ENCODE data around the gene CDH5. TPM values are rescaled to one million over a fixed set of nuclear protein-coding genes. Genes with fewer than 3 reads are reported as not detected.

The CDH5 gene
- total and polyA plus RNA-seq, 4 donors: 5.5 to 21.9 (median 17.5) TPM

DNA sequence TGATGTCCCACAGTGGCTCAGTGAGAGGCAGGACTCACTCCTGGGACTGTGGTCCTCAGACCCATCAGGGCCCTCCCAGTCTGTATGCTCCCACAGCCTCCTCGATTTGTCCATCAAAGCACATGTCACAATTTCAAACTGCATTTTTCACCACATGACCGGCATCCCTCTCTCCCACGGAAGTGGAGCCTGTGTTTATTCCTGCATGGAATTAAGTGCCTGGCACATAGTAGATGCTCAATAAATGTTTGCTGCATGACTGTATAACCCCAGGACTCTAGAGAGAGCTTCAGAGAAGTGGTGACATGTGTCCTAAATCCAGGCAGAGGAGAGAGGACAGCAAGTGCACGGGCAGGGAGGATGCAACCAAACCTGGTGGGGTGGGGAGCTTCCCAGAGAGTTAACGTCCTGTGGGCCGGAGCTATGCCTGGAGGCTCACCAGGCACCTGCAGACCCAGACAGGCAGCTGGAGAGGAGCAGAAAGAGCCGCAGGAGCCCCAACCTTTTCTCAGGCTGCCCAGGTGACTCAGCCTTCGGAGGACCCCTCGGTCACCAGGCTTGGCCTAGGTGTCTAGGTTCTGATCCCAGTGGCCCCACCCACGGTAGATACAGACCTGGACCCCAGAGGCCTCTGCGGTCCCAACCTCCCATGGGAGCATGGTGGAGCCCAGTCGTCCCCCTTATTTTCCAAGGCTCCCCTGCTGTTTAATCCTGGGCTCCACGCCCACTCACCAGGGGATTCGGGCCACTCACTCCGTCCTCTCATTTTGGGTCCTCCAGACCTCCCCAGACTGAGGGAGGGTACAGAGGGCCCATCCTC lies 5.8 kb downstream of the CDH5 start:
- DNase-seq (ENCODE audit: low spot score): no peak
- H3K4me1 ChIP-seq (ENCODE audit: control insufficient read depth in 4 of 4, insufficient read depth in 4 of 4, low read length in 3 of 4): peaks cover 0 to 11% (median 2%) of the 10 kb centered on the region in 4 donors
- H3K9me3 ChIP-seq (ENCODE audit: control insufficient read depth in 4 of 4, low read length in 3 of 4): no peaks in the 10 kb centered on the region
- TF ChIP-seq GABPA (IDR thresholded peaks at IDR 0.05 in 1 of 2, conservative IDR thresholded peaks at IDR 0.05 in 1 of 2): no peak
- no peak for TF ChIP-seq JUND (IDR thresholded peaks at IDR 0.05)
- no peak for TF ChIP-seq RAD21 (IDR thresholded peaks at IDR 0.05)
- no peak for TF ChIP-seq NR2F2 (IDR thresholded peaks at IDR 0.05)
- TF ChIP-seq, protein P1, sequence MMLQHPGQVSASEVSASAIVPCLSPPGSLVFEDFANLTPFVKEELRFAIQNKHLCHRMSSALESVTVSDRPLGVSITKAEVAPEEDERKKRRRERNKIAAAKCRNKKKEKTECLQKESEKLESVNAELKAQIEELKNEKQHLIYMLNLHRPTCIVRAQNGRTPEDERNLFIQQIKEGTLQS (IDR thresholded peaks at IDR 0.05): no peak
- TF ChIP-seq CTCF (IDR thresholded peaks at IDR 0.05; ENCODE audit: low read depth, low read length, missing input control): no peak
- no peak for TF ChIP-seq HNF4G (IDR thresholded peaks at IDR 0.05)
- TF ChIP-seq FOXA2 (IDR thresholded peaks at IDR 0.05): no peak
- TF ChIP-seq ZBTB33 (IDR thresholded peaks at IDR 0.05): no peak
- TF ChIP-seq RXRA (IDR thresholded peaks at IDR 0.05): no peak
- TF ChIP-seq TAF1 (conservative IDR thresholded peaks at IDR 0.05): no peak
- TF ChIP-seq, protein P2, sequence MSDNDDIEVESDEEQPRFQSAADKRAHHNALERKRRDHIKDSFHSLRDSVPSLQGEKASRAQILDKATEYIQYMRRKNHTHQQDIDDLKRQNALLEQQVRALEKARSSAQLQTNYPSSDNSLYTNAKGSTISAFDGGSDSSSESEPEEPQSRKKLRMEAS (IDR thresholded peaks at IDR 0.05): no peak
- no peak for TF ChIP-seq FOXA1 (IDR thresholded peaks at IDR 0.05)
- no peak for TF ChIP-seq YY1 (IDR thresholded peaks at IDR 0.05)
- no peak for TF ChIP-seq SP1 (IDR thresholded peaks at IDR 0.05)
- H3K9ac ChIP-seq (ENCODE audit: low read depth in 1 of 2, low read length in 2 of 2): no peak overlapping the region
- H3K4me3 ChIP-seq (ENCODE audit: low read depth in 1 of 3, low read length in 3 of 3): no peak overlapping the region
- 89% methylated on average over 15 of the region's 15 CpGs for WGBS
- H3K36me3 ChIP-seq (ENCODE audit: control insufficient read depth in 4 of 4, insufficient read depth in 3 of 4, low read depth in 1 of 4, low read length in 3 of 4): no peaks in the 10 kb centered on the region
- no peak overlapping the region for H3K27ac ChIP-seq (ENCODE audit: low read depth in 1 of 2, low read length in 2 of 2)
- H3K27me3 ChIP-seq (ENCODE audit: control insufficient read depth in 4 of 4, insufficient read depth in 4 of 4, low read length in 3 of 4): no peaks in the 10 kb centered on the region

- no peak for DNase-seq (ENCODE audit: low spot score)
- Histone ChIP-seq H3K36me3 (ENCODE audit: control insufficient read depth in 4 of 4, insufficient read depth in 3 of 4, low read depth in 1 of 4, low read length in 3 of 4) (no peaks in the 10 kb centered on the region), H3K9me3 (ENCODE audit: control insufficient read depth in 4 of 4, low read length in 3 of 4) (no peaks in the 10 kb centered on the region), H3K27me3 (ENCODE audit: control insufficient read depth in 4 of 4, insufficient read depth in 4 of 4, low read length in 3 of 4) (no peaks in the 10 kb centered on the region), H3K9ac (ENCODE audit: low read depth in 1 of 2, low read length in 2 of 2) (no peak overlapping the region), H3K4me3 (ENCODE audit: low read depth in 1 of 3, low read length in 3 of 3) (no peak overlapping the region), H3K4me1 (ENCODE audit: control insufficient read depth in 4 of 4, insufficient read depth in 4 of 4, low read length in 3 of 4) (peaks cover 0 to 14% (median 2%) of the 10 kb centered on the region in 4 donors), H3K27ac (ENCODE audit: low read depth in 1 of 2, low read length in 2 of 2) (no peak overlapping the region)
- 91% methylated on average over 4 of the region's 4 CpGs for WGBS
- TF ChIP-seq RXRA (IDR thresholded peaks at IDR 0.05) (no peak), JUND (IDR thresholded peaks at IDR 0.05) (no peak), HNF4A (conservative IDR thresholded peaks at IDR 0.05) (no peak), TAF1 (conservative IDR thresholded peaks at IDR 0.05) (no peak), GABPA (IDR thresholded peaks at IDR 0.05 in 1 of 2, conservative IDR thresholded peaks at IDR 0.05 in 1 of 2) (no peak), FOXA2 (IDR thresholded peaks at IDR 0.05) (no peak), RAD21 (IDR thresholded peaks at IDR 0.05) (no peak), FOXA1 (IDR thresholded peaks at IDR 0.05) (no peak), YY1 (IDR thresholded peaks at IDR 0.05) (no peak), ZBTB33 (IDR thresholded peaks at IDR 0.05) (no peak), SP1 (IDR thresholded peaks at IDR 0.05) (no peak), EGR1 (IDR thresholded peaks at IDR 0.05; ENCODE audit: low read depth in 2 of 2) (no peak), HNF4G (IDR thresholded peaks at IDR 0.05) (no peak), NR2F2 (IDR thresholded peaks at IDR 0.05) (no peak)
- TF ChIP-seq, protein P3, sequence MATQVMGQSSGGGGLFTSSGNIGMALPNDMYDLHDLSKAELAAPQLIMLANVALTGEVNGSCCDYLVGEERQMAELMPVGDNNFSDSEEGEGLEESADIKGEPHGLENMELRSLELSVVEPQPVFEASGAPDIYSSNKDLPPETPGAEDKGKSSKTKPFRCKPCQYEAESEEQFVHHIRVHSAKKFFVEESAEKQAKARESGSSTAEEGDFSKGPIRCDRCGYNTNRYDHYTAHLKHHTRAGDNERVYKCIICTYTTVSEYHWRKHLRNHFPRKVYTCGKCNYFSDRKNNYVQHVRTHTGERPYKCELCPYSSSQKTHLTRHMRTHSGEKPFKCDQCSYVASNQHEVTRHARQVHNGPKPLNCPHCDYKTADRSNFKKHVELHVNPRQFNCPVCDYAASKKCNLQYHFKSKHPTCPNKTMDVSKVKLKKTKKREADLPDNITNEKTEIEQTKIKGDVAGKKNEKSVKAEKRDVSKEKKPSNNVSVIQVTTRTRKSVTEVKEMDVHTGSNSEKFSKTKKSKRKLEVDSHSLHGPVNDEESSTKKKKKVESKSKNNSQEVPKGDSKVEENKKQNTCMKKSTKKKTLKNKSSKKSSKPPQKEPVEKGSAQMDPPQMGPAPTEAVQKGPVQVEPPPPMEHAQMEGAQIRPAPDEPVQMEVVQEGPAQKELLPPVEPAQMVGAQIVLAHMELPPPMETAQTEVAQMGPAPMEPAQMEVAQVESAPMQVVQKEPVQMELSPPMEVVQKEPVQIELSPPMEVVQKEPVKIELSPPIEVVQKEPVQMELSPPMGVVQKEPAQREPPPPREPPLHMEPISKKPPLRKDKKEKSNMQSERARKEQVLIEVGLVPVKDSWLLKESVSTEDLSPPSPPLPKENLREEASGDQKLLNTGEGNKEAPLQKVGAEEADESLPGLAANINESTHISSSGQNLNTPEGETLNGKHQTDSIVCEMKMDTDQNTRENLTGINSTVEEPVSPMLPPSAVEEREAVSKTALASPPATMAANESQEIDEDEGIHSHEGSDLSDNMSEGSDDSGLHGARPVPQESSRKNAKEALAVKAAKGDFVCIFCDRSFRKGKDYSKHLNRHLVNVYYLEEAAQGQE (IDR thresholded peaks at IDR 0.05): no peak
- TF ChIP-seq, protein P2 (IDR thresholded peaks at IDR 0.05): no peak
- TF ChIP-seq, protein P1 (IDR thresholded peaks at IDR 0.05): no peak
Measured at GRCh38 chr16:66372898-66373155, 6.3 kb downstream of the CDH5 start.
